ENCODE measurements around the gene CHSY1.
A peak's percentile ranks its signal among the peaks of the same experiment; 100 is the strongest.
"Not testable (repeated sequence)": the region's sequence is repeated elsewhere in the genome, so short reads cannot be mapped to it uniquely, and the experiment has no call there.

The CHSY1 gene

DNA sequence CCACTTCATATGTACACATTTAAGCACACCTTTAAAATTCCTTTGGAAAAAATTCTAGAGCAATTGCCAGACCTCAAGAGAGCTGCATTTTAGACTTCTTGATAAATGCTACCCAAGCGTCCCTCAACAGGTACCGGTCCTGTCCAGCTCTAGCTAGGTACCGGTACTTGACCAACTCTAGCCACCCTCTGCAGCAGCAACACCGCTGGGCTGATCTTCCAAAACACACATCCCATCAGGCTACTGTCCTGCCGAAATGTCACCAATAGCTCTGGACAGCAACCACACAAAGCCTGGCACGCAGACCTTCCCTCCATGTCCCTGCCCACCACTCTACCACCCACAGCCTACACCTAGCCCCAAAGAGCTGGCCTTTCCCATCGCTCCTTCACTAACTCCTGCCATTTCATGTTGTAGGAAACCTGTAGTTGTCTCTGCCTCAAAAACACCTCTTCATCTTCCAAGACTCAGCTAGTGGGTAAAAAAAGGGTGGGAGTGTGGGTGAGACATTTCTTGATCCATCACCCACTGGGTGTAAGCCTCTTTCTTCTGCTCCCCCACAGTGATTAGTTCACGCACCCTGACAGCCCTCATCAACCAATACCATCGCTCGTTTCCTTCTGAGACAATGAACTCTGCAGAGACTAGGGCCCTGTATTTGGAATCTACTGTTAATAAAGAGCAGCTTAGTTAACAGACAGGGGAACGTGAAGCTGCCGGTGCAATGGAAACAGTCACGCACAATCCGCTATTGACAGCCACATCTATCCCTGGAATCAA lies 6.8 kb downstream of the CHSY1 start:
- no peak for DNase-seq

DNA sequence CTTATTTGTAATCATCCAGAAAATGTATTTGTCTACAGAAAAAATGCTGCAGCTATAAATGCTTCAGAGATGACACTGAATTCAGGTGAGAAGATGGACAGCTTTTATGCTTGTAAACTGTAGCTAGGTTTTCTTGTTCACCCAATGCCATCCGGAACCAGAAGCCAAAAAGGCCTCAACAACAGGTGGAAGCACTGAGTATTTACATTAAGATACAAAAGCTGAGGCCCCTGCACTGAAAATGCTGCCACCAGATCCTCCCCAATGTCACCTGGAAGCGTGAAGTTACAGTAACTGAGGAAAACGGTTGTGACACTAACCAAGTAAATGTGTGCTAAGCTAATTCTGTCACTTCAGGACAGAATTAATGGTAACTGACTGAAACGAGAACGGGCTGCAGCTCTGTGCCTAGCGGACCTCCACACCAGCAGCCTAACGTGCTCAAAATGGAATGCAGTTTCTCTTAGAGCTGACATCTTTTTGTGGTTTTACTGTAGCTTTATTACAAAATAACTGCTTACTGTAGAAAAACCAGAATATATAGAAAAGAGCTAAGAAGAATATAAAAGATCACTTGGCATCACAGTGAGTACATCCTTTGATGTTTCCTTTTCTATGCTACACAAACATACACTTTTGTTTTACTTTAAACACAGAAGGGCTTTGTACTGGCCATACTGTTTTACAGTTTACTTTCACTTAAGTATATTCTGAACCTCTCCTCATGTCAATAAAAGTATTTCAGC lies 7.6 kb downstream of the CHSY1 start:
- DNase-seq = no peak

DNA sequence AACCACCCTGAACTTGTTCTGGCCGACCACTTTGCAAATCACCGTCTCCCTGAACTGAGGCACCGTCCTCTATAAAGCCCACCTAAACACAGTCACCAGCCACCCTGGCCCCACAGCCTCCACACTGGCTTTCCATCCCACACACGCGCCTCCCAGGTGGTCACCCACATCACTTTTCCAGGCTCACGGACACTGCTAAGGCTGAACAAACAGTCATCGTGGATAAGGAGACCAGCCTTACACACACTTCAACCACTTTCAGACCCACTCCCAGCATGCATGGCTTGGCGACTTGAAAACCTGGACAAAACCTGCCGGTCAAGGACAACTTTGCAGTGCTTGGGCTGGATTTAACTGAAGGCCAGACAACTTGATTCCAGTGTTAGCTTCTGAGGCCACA lies 8.4 kb downstream of the CHSY1 start:
- no peak for DNase-seq

DNA sequence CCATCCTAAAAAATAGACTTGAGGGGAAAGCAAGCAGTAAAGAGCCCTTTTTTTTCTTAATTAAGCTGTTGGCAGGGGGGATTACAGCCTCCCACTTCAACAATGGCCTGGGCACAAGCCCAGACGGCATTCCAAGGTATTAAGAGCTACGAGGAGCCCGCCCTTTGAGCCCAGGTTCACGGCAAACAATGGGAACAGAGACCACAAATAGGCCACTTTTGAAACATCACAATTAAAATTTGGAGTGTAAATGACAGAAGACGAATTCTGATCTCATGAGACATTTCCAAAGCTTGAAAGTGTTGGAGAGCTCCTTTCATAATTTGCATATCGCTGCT lies 8.9 kb downstream of the CHSY1 start:
- DNase-seq = no peak

DNA sequence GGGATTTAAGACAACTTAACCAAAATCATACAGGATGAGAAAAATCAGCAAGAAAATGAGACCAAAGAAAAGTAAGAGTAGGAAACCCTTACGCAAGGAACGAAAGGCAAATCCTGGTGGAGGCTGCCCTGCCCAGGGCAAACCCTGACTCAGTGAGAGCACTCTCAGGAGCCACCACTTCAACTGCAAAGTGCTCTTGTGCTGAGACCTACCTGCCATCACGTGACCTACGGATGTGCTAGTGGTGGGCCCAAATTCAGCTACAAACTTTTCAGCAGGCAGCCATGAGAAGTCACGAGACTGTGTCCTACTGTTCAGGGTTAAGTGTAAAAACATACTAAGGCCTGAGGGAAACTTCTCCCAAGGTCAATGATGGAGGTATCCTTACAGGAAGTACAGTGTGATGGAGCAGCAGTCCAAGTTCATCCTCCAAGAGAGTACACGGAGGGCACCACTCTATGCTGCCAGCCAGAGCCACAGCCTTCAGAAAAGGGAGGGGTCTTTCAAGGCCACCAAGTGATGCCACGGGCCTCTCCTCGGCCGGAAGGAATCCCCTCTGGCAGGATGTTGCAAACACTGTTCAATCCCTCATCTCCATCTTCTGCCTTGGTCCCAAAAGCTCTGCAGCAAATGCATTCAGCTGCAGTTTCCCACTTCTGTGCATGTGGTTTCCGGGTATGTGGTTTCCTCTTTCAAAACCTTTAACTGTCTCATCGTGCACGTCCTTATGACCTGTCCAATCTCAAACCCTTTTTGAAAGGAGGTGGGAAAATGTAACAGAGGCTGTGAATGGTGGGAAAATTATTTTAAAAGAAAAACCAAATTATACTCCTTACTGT lies 9.5 kb downstream of the CHSY1 start:
- DNase-seq = peak; percentile 83

DNA sequence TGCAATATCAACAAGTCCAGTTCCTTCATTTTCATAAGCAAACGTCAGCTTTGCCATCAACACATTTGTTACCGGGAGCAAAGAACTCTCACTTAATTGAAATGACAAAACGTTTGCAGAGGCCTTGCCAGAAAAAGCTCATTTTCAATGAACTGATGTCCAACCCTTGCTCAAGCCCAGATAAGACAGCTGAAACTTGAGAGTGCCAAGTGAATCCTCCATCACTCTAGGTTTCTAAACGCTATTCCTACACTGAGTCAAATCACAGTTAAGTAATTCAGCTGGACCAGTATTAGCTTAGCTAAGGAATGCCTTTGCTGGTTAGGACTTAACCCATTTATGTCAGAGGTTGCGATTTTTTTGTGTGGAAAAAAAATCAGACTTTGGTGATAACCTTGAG lies 11.5 kb downstream of the CHSY1 start:
- DNase-seq = no peak

DNA sequence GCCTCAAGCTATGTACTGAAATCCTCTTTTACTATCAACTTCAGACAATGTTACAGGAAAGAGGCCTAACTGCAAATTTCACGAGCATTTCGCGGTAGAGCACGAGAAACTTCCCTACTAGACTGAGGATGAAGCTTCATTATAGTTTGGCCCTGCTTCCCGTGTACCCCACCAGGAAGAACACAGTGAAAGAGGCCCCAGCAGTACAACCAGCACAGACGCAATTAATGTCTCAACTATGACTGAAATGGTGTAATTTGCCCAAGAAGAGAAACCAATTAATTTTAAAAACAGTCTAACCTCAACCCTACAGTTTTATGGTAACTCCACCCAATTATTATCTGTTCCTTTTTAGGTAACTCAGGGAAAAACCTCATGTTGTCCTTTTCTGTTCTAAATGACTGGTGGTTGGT lies 12.1 kb downstream of the CHSY1 start:
- no peak for DNase-seq

DNA sequence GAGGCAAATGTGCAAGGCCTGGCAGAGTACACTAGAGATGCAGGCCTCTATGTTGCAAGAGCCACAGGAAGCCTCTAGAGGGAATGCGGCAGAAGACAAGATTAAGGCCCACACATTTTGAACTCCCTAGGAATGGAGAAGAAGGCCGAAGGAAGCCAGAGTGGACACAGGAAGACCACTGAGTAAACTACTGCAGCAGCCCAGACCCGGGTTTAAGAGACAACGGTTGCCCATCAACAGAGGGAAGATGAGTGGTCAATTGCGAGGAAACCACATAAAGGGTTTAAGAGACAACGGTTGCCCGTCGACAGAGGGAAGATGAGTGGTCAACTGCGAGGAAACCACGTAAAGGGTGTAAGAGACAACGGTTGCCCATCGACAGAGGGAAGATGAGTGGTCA lies 14.6 kb downstream of the CHSY1 start:
- DNase-seq = no peak

DNA sequence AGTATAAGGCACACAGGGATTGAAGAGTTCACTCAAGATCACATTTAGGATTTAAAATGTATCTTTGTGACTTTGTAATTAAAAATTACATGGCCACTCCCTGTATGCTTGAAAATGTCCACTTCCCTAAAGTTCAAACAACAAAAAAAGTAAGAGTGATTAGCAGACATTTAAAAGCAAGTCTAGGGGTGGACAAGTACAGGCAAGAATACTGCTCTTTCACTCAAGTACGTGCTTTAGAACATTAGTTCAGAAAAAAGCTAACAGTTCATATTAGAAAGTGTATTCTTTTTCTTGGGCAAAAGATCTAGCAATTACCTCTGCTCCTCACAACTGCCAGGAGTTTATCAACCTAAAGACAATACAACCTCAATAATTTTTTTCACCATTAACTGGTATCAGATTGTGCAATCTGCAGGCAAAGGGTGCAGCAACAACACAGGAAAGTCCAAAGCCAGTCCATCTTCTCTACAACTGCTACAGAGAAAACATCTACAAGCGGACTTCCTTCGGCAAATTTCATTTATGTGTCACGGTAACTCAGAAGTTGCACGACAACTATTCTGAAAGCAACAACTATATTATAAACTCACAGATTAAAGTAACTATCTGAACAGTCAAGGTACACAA lies 18.1 kb downstream of the CHSY1 start:
- no peak for DNase-seq

DNA sequence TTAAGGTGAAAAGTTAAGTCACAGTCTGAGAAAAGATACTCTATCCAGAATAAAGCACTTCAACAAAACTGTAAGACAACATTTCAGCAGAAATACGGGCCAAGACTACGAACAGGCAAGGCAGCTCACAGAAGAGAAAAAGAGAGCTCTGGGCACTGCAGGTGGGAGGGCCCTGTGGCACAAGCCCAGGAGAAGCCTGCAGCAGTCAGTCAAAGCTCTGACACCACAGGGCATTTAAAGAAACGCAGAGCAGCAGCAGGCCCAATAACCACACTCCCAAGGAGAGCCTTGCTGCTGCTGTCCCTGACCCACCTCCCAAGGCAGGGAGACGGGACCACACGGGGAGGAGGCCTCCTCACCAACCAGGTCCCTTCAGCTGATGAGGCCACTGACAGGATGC lies 19.2 kb downstream of the CHSY1 start:
- no peak for DNase-seq

DNA sequence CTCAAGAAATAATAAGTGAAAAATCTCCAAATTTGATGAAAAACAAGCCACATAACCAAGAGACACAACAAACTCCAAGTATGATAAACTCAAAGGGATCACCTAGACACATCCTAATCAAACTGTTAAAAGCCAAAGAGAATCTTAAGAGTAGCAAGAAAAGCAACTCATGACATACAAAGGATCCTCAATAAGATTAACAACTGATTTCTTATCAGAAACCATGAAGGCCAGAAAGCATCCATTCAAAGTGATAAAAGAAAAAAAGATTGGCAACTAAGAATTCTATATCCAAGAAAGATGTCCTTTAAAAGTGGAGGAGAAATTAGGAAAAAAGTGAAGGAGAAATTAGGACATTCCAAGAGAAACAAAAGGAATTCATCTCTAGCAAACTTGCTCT lies 23.5 kb downstream of the CHSY1 start:
- no peak for DNase-seq

DNA sequence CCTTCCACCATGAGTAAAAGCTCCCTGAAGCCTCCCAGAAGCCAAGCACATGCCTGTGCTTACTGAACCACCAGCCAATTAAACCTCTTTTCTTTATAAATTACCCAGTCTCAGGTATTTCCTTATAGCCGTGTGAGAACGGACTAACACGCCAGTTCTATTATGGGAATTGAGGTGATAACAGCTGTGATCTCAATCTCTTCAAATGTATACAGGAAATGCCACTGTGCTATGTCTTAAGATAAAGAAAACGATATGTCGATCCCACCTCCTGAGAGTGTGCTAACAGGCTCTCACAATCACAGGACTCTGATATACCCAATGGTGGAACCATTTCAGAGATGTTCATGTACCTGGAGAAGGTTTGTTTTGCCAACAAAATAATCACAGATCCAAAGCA lies 26.2 kb downstream of the CHSY1 start:
- no peak for DNase-seq

DNA sequence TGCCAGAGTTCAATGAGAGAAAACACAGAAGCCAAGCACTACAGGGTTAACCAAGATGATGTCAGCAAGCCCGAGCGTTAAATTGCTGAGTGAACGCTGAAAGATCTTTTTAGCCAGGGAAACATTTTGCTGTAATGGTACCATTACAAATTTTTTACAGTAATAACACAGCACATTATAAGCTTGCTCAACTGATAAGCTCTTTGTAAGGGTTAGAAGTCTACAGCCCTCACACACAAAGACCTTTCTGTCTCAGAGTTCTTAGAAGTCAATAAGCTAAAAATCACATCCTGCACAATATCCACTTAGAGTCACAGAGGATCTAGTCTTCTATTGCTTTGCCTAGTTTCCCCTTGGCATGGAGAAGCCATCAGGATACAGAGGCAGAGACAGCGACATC lies 29.9 kb downstream of the CHSY1 start:
- DNase-seq = no peak

DNA sequence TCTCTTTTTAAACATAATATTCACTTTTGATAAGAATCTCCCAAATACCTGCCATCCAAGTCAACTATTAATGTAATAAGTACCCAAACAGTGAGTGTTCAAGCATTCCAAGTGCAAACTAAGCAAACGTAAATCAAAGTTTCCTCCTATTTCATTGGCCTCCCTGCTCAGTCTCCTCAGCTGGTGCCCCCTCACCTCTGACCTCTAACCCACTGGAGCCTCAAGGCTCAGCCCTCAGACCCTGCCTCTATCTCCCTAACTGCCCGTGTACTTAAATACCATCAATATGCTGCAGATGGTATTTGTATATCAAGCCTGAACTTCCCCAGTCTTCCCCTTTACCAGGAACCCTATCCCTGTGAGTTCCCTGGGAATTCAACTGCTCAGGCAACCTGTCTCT lies 31.8 kb downstream of the CHSY1 start:
- no peak for DNase-seq

DNA sequence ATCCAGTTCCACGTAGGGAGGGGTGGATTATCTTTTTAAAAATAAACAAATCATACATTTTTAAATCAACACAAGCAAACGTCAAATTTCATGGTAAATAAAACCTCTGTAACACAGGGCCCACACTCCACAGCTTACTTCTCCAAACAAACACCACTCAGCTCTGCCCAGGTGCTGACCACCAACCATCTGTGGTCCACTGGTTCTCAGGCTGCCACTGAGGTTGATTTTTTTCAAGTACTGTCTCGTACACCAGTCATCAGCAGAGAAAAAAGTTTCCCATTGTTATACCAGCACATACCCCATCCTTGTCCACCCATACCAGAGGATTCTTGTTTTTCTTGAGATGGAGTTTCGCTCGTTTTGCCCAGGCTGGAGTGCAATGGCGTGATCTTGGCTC lies 32.4 kb downstream of the CHSY1 start:
- no peak for DNase-seq

DNA sequence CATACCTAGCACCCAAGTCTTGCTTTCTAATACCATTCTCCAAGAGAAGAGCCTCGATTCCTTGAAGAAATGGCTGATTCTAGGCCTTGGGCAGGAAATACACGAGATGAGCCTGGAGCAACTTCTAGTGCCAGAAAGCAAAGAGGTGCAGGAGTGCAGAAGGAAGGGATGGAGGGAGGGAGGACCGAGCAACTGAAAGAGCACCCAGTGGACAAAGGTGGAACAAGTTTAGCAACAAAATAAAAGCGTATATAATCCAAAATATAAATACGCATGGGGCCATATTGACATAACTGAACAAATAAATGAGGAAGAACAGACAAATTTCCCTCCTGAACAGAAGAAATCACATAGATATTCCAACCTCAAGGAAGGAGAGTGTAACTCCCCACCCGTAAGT lies 34.4 kb downstream of the CHSY1 start:
- no peak for DNase-seq

DNA sequence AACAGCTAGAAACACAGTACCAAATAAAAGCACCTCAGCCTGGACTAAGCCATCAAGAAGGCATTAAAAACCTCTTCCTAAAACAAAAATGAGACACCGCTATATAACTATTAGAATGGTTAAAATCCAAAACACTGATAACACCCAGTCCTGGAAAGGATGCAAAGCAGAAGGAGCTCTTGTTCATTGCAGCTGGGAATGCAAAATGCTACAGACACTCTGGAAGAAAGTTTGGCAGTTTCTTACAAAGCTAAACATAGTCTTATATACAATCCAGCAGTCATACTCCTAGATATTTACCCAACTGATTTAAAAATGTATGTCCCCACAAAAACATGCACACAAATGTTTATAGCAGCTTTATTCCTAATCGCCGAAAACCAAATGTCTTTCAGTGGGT lies 35.7 kb downstream of the CHSY1 start:
- no peak for DNase-seq

DNA sequence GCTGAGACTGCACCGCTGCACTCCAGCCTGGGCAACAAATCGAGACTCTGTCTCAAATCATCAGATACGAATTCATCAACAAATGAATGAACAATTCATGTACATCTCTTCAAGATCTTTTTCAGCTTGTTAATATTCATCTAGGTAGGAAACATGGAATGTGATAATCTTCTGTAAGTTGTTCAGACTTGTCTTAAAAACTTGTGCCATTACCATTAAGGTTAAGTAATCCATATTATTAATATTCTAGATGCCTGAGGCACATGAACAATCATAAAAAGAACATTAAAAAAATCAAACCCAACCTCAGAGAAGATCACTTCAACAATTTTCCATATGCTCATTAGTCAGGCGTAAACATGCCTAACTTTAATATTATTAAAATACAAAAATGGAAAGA lies 36.2 kb downstream of the CHSY1 start:
- no peak for DNase-seq

DNA sequence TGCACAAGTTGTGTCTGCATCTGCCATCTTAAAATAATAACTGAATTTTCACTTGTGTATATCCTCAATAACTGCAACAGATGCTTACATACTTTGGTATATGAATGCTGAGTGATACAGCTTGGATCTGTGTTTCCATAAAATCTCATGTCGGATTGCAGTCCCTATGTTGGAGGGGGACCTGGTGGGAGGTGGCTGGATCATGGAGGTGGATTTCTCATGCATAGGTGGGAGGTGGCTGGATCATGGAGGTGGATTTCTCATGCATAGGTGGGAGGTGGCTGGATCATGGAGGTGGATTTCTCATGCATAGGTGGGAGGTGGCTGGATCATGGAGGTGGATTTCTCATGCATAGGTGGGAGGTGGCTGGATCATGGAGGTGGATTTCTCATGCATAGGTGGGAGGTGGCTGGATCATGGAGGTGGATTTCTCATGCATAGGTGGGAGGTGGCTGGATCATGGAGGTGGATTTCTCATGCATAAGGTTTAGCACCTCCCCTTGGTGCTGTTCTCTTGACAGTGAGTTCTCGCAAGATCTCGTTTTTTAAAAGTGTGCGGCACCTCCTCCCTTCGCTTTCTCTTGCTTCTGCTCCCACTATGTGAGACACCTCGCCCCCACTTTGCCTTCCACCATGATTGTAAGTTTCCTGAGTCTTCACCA lies 37.3 kb downstream of the CHSY1 start:
- not testable (repeated sequence) for DNase-seq

DNA sequence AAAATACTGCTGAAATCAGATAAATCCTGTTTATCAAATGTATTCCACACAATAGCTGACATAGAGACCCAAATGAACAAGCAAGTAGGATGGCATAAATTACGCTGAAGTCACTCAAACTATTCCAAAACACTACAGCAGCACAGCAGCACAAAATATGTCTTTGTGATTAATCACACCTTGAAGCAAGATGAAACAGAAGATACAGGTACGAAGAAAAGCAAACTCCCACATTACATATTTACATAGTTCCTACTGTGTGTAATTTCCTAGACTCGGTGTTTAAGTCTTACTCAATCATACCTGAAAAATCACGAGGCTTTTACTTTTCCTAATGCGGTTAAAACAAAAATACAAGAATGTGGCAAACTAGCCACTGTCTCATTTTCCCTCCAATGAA lies 38.3 kb downstream of the CHSY1 start:
- no peak for DNase-seq

DNA sequence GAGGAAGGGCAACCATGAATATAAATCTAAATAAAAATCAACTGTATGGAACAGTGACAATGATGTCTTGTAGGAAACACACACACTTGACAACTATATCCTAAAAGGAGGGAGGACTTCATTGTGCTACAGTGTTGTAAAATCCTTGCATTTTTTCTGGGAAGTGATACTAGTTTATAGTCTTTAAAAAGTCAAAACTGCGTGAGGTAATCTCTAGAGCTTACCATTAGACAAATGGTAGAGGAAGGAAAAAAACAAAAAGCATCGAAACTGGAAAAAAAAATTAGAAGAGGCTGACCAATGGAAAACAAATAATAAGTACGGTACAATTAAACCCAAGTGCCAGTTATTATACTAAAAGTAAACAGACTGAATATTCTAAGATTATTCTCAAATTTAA lies 38.7 kb downstream of the CHSY1 start:
- no peak for DNase-seq

DNA sequence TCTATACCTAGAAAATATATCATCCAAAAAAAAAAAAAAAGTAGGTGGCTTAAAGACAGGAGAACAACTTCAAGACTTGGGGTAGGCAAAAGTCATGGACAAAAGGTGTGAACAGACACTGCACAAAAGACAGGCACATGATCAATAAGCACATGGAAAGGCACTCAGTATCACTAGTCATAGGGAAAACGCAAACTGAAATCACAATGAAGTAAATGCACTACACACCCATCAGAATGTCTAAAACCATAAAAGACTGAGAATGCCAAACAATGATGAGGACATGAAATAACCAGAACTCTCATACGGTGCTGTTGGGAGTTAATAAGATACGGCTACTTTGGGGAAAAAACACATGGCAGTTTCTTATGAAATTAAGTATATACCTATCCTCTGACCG lies 40.0 kb downstream of the CHSY1 start:
- no peak for DNase-seq

DNA sequence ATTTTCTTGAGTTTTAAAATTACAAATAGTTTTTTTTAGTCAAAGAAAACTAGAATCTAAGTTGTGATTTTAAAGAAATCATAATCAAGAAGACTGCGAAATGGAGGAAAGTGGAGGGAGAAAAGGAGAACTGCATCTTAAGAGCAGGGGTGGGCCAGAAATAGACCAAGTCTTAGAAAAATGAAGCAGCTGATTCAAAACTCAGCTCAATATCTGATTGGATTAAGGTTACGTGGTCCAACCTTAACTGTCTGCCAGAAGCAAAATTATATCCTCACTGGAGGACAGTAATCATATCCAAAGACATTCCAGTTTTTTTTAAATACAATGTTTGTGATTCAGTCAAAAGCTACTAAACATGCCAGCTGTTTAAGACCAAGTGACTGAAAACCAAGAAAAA lies 41.4 kb downstream of the CHSY1 start:
- DNase-seq = no peak

All from CD4-positive, alpha-beta T cell treated with Interleukin-10 for 1 hour (primary cell).